DND-41 (cell line): ENCODE data around the gene UBE3B.

Experiments used
- ATAC-seq: fragments of 200-7000 bp; cut with Tn5 transposase; 3 replicates; pipeline ENCODE4 v1.9.1; 2021; ENCODE audit warnings: low read depth; ENCODE audit not compliant: insufficient read depth
- DNase-seq: peaks from one replicate; pipeline ENCODE4 v3.0.0-alpha.2; 2020
- H2AFZ ChIP-seq: 2 replicates; pipeline ENCODE4 v1.6.0; 2012; ENCODE audit warnings: low read depth, low read length
- H3K27ac ChIP-seq: 2 replicates; pipeline ENCODE4 v1.5.1; 2012; ENCODE audit warnings: low read length, inconsistent platforms
- H3K27me3 ChIP-seq: fragments of 200-600 bp; sonication (generic); 2 replicates; pipeline ENCODE4 v1.6.0; 2012; ENCODE audit warnings: low read length, mild to moderate bottlenecking, inconsistent platforms; ENCODE audit not compliant: insufficient read depth, poor library complexity
- H3K36me3 ChIP-seq: 2 replicates; pipeline ENCODE4 v1.5.1; 2012; ENCODE audit warnings: low read length, inconsistent platforms; ENCODE audit not compliant: insufficient read depth
- H3K4me1 ChIP-seq: 2 replicates; pipeline ENCODE4 v1.5.1; 2012; ENCODE audit warnings: mild to moderate bottlenecking, low read length; ENCODE audit not compliant: insufficient read depth
- H3K4me2 ChIP-seq: 2 replicates; pipeline ENCODE4 v1.6.0; 2012; ENCODE audit warnings: mild to moderate bottlenecking, moderate library complexity, low read length, inconsistent platforms; ENCODE audit not compliant: insufficient read depth
- H3K4me3 ChIP-seq, 2 experiments: fragments of 200-600 bp in 1 of 2; shearing (Covaris generic) in 1 of 2; 2 replicates each; pipeline ENCODE4 v1.5.1; 2012 to 2016; ENCODE audit warnings: inconsistent platforms in 2 of 2, low read length in 2 of 2, mild to moderate bottlenecking in 2 of 2, low read depth in 1 of 2, moderate library complexity in 1 of 2
- H3K79me2 ChIP-seq: 2 replicates; pipeline ENCODE4 v1.6.0; 2012; ENCODE audit warnings: low read length, inconsistent platforms; ENCODE audit not compliant: insufficient read depth
- H3K9ac ChIP-seq: 2 replicates; pipeline ENCODE4 v1.6.0; 2012; ENCODE audit warnings: low read depth, mild to moderate bottlenecking, inconsistent platforms, low read length, moderate library complexity
- H3K9me3 ChIP-seq: 2 replicates; pipeline ENCODE4 v1.5.1; 2012; ENCODE audit warnings: low read length, moderate library complexity, mild to moderate bottlenecking, inconsistent platforms; ENCODE audit not compliant: insufficient read depth, severe bottlenecking
- H4K20me1 ChIP-seq: 2 replicates; pipeline ENCODE4 v1.6.0; 2012; ENCODE audit warnings: low read length; ENCODE audit not compliant: insufficient read depth
- EZH2 ChIP-seq: IDR thresholded peaks from 3 replicates; pipeline ENCODE4 v1.6.1; 2012; ENCODE audit warnings: borderline replicate concordance, low read depth, mild to moderate bottlenecking, moderate library complexity, low read length, inconsistent platforms; ENCODE audit not compliant: severe bottlenecking
- TF ChIP-seq, protein P1 (sequence below): IDR thresholded peaks from 2 replicates; pipeline ENCODE4 v1.5.1; 2012; ENCODE audit warnings: borderline replicate concordance, low read length, moderate library complexity, mild to moderate bottlenecking; ENCODE audit not compliant: poor library complexity, severe bottlenecking; ENCODE audit errors: extremely low read depth

The UBE3B gene

DNA sequence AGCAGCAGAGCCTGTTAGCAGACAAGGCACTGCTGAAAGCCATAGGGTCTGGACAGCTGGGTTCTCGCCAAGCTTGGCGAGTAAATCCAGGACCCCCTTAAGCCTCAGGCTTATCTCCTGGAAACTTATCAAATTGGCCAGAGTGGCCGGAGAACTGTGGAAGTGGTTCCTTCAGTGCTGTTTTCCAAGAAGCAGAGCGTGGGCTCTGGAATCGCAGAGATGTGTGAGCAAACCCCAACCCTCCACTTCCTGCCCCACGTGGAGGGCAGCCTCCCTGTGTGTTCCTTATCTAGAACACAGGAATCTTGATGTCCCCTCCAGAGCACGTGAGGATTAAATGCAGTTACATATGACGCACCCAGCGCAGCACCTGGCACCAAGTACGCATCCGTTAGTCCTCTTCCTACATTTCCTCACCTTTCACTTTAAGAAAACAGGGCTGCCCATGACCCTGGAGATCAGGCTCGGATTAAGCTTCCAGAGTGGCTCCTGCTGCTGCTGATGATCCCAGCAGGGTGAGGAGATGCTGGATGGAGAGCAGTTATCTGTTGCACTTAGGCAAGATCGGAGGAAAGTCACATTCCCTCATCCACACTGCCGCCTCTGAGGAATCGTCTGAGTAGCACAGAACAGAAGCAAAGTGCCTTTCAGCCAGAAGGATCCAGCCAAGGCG is 60.9 kb downstream of the UBE3B start:
- H3K36me3 ChIP-seq = 0 out of 2 replicates have a peak, but pooled peaks cover 6% of the 10 kb centered on the region
- no peaks in the 10 kb centered on the region for H3K9me3 ChIP-seq
- DNase-seq (no peak), ATAC-seq (no peak)
- TF ChIP-seq EZH2 = no peak
- TF ChIP-seq, protein P1, sequence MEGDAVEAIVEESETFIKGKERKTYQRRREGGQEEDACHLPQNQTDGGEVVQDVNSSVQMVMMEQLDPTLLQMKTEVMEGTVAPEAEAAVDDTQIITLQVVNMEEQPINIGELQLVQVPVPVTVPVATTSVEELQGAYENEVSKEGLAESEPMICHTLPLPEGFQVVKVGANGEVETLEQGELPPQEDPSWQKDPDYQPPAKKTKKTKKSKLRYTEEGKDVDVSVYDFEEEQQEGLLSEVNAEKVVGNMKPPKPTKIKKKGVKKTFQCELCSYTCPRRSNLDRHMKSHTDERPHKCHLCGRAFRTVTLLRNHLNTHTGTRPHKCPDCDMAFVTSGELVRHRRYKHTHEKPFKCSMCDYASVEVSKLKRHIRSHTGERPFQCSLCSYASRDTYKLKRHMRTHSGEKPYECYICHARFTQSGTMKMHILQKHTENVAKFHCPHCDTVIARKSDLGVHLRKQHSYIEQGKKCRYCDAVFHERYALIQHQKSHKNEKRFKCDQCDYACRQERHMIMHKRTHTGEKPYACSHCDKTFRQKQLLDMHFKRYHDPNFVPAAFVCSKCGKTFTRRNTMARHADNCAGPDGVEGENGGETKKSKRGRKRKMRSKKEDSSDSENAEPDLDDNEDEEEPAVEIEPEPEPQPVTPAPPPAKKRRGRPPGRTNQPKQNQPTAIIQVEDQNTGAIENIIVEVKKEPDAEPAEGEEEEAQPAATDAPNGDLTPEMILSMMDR = no peak
- no peak overlapping the region for H3K27ac ChIP-seq
- no peaks in the 10 kb centered on the region for H3K27me3 ChIP-seq
- no peak overlapping the region for H3K4me2 ChIP-seq
- H3K9ac ChIP-seq = no peak overlapping the region
- no peak overlapping the region for H2AFZ ChIP-seq
- no peak overlapping the region for H3K4me3 ChIP-seq
- H3K4me1 ChIP-seq = no peaks in the 10 kb centered on the region
- no peaks in the 10 kb centered on the region for H3K79me2 ChIP-seq
- no peaks in the 10 kb centered on the region; the same call in 1 of the 2 replicates for H4K20me1 ChIP-seq

DNA sequence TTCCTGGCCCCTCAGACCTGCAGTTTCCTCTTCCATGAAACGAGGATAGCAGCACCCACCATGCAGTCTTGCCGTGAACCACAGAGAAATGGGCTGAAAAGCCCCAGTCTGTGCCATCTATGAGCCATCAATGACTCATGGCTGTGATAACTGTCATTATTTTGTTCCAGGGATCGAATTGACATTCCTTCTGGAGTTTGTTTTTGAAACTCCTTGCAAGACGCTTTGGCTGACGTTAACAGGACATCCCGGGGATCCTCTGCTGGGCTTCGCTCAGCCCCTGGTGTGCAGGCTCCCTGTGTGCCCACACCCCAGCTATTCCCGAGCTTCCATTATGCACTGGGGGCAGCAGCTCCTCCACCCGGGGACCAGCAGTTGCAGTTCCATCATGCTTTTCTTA is 62.1 kb downstream of the UBE3B start:
- no peaks in the 10 kb centered on the region for H3K27me3 ChIP-seq
- DNase-seq = no peak
- no peak overlapping the region for H3K4me3 ChIP-seq
- no peaks in the 10 kb centered on the region; the same call in 1 of the 2 replicates for H4K20me1 ChIP-seq
- H3K9me3 ChIP-seq = no peaks in the 10 kb centered on the region
- no peak overlapping the region for H3K9ac ChIP-seq
- H3K4me1 ChIP-seq = no peaks in the 10 kb centered on the region
- no peak overlapping the region for H3K4me2 ChIP-seq
- no peak overlapping the region for H3K27ac ChIP-seq
- no peak for TF ChIP-seq EZH2
- TF ChIP-seq, protein P1 = no peak
- H3K79me2 ChIP-seq = no peaks in the 10 kb centered on the region
- no peak overlapping the region for H2AFZ ChIP-seq
- 0 out of 2 replicates have a peak, but pooled peaks cover 6% of the 10 kb centered on the region for H3K36me3 ChIP-seq
- ATAC-seq = no peak

DNA sequence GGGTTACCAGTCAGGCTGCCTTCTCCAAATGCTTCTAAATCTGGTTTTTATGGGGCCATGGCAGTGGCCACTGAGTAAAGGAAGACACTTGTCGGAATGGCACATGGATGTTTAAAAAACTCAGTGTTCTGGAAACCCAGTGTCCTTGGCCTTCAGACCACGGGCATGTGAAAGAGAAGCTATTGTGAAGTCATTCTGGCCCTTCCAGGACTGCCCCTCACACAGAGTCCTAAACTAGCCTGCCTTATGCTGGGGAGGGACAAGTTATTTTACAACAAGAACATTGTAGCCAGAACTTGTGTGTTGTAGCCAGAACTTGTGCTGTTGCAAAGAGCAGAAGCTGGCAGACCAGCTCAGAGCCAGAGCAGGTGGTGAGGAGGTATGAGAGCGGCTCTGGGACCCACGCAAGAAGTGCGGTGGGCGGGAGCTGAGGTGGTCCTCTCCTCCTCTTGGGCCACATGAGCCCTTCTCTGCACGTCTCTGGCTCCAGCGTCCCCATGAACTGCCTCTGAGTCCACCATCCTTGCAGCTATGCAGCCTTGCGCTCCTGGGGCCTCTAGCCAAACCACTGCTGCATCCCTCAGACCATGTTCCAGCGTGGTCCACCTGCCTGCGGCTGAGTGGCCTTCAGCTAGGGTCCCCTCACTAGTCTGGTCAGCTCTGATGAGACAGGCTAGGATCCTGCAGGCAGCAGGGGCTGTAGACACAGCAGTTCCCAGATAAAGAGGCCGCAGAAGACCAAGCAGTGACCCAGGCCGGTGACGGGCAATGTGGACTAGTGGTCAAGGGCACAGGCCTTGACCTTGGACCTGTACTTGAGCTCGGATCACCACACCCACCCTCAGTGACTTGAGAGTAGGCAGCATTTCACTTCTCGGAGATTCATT is 63.3 kb downstream of the UBE3B start:
- DNase-seq (no peak), ATAC-seq (no peak)
- Histone ChIP-seq H3K9me3 (no peaks in the 10 kb centered on the region), H3K27me3 (no peaks in the 10 kb centered on the region), H3K9ac (no peak overlapping the region), H3K4me1 (no peaks in the 10 kb centered on the region), H3K36me3 (0 out of 2 replicates have a peak, but pooled peaks cover 2% of the 10 kb centered on the region), H2AFZ (no peak overlapping the region), H4K20me1 (no peaks in the 10 kb centered on the region; the same call in 1 of the 2 replicates), H3K79me2 (no peaks in the 10 kb centered on the region), H3K27ac (no peak overlapping the region), H3K4me3 (no peak overlapping the region), H3K4me2 (no peak overlapping the region)
- TF ChIP-seq, protein P1 = no peak
- no peak for TF ChIP-seq EZH2
